HepG2 (cell line): ENCODE data around the gene GC. TPM values are rescaled to one million over a fixed set of nuclear protein-coding genes. Genes with fewer than 3 reads are reported as not detected.
A peak's percentile ranks its signal among the peaks of the same experiment; 100 is the strongest.

Source experiments
- CEBPB ChIP-seq: IDR thresholded peaks from 2 replicates; pipeline ENCODE4 v1.6.1; 2011; ENCODE audit warnings: low read depth, low read length, improper control_type of control experiment, borderline replicate concordance
- FOXA1 ChIP-seq, 2 experiments: fragments of 450-650 bp in 1 of 2; sonication (generic) in 1 of 2; formaldehyde crosslinking in 1 of 2; IDR thresholded peaks; 2 replicates each; pipeline versions ENCODE4 v1.4.0 to v1.6.1; 2016 to 2020; ENCODE audit warnings: missing genetic modification reagents in 1 of 2
- ONECUT2 ChIP-seq: sonication (generic); formaldehyde crosslinking; IDR thresholded peaks from 2 replicates; pipeline ENCODE4 v1.4.0; 2020; ENCODE audit warnings: missing genetic modification reagents
- PCBP2 ChIP-seq: fragments of 200-400 bp; formaldehyde crosslinking; optimal IDR thresholded peaks from 2 replicates; pipeline ENCODE3; 2018; ENCODE audit warnings: low read length, low read depth; ENCODE audit not compliant: poor library complexity, severe bottlenecking
- ZNF335 ChIP-seq: sonication (generic); formaldehyde crosslinking; IDR thresholded peaks from 2 replicates; pipeline ENCODE4 v1.4.0; 2020; ENCODE audit warnings: missing genetic modification reagents
- polyA plus RNA-seq, 8 experiments: library from polyadenylated mRNA; depleted of rRNA in 3 of 8; stranded (reverse) in 7 of 8; unstranded in 1 of 8; fragments of >200 nt; fragmentation: Illumina TruSeq in 4 of 8; extraction: Trizol in 4 of 8; gene quantifications; 2 replicates each; pipeline versions ENCODE4 v1.2.1 to v1.2.3, GENCODE V29; 2011 to 2016; ENCODE audit warnings: low read depth in 4 of 8, missing spikeins in 1 of 8, mixed read lengths in 1 of 8; ENCODE audit not compliant: insufficient read depth in 1 of 8
- total RNA-seq, 5 experiments: library from RNA; depleted of rRNA; stranded (reverse); fragments of >200 nt; fragmentation: Illumina TruSeq; extraction: Trizol; gene quantifications; 2 replicates each; pipeline ENCODE4 v1.2.3, GENCODE V29; 2016; ENCODE audit warnings: low read depth in 1 of 5
- TF ChIP-seq, protein P1 (sequence below): sonication (generic); formaldehyde crosslinking; IDR thresholded peaks from 2 replicates; pipeline ENCODE4 v1.5.1; 2020; ENCODE audit warnings: missing genetic modification reagents, mild to moderate bottlenecking, borderline replicate concordance
- TF ChIP-seq, protein P2 (sequence below): sonication (generic); formaldehyde crosslinking; IDR thresholded peaks from 2 replicates; pipeline ENCODE4 v1.4.0; 2020; ENCODE audit warnings: missing genetic modification reagents, mild to moderate bottlenecking, borderline replicate concordance
- TF ChIP-seq, protein P3 (sequence below): sonication (generic); formaldehyde crosslinking; IDR thresholded peaks from 2 replicates; pipeline ENCODE4 v1.5.1; 2020; ENCODE audit warnings: missing genetic modification reagents, mild to moderate bottlenecking, borderline replicate concordance
- TF ChIP-seq, protein P4 (sequence below): sonication (generic); formaldehyde crosslinking; IDR thresholded peaks from 2 replicates; pipeline ENCODE4; 2020; ENCODE audit warnings: missing genetic modification reagents, mild to moderate bottlenecking, borderline replicate concordance
- TF ChIP-seq, protein P5 (sequence below): sonication (generic); formaldehyde crosslinking; IDR thresholded peaks from 2 replicates; pipeline ENCODE4 v1.4.0; 2020; ENCODE audit warnings: low read depth, missing genetic modification reagents
- TF ChIP-seq, protein P6 (sequence below): IDR thresholded peaks from 2 replicates; pipeline ENCODE4 v1.6.1; 2012; ENCODE audit warnings: low read depth, low read length, improper control_type of control experiment

The GC gene
- total and polyA plus RNA-seq, 2 of the 13 experiments (the other 11 are each of a cell fraction or from before 2014, with no cell fraction given), result 0.18 to 0.35 TPM

DNA sequence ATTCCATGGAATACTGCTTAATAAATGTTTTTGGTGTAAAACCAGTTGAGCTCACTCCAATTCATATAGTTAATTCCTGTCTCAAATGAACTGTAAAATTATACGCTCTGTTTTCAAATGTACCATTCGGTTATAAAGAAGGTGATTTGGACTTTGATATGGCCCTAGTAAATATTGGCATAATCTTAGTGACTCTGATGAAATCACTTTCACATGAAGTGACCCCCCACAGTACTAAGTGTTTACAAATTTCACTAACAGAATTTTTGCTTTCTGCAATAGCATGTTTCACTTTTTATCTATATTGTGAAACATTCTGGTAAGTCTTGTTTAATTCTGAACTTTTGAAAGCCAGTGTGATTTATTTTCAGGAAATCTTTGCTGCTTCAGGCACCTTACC is 10.9 kb downstream of the GC start (continued):
- TF ChIP-seq, protein P1, sequence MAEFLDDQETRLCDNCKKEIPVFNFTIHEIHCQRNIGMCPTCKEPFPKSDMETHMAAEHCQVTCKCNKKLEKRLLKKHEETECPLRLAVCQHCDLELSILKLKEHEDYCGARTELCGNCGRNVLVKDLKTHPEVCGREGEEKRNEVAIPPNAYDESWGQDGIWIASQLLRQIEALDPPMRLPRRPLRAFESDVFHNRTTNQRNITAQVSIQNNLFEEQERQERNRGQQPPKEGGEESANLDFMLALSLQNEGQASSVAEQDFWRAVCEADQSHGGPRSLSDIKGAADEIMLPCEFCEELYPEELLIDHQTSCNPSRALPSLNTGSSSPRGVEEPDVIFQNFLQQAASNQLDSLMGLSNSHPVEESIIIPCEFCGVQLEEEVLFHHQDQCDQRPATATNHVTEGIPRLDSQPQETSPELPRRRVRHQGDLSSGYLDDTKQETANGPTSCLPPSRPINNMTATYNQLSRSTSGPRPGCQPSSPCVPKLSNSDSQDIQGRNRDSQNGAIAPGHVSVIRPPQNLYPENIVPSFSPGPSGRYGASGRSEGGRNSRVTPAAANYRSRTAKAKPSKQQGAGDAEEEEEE (CRISPR knock-in tag), result no peak
- TF ChIP-seq, protein P2, sequence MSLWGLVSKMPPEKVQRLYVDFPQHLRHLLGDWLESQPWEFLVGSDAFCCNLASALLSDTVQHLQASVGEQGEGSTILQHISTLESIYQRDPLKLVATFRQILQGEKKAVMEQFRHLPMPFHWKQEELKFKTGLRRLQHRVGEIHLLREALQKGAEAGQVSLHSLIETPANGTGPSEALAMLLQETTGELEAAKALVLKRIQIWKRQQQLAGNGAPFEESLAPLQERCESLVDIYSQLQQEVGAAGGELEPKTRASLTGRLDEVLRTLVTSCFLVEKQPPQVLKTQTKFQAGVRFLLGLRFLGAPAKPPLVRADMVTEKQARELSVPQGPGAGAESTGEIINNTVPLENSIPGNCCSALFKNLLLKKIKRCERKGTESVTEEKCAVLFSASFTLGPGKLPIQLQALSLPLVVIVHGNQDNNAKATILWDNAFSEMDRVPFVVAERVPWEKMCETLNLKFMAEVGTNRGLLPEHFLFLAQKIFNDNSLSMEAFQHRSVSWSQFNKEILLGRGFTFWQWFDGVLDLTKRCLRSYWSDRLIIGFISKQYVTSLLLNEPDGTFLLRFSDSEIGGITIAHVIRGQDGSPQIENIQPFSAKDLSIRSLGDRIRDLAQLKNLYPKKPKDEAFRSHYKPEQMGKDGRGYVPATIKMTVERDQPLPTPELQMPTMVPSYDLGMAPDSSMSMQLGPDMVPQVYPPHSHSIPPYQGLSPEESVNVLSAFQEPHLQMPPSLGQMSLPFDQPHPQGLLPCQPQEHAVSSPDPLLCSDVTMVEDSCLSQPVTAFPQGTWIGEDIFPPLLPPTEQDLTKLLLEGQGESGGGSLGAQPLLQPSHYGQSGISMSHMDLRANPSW, result no peak
- TF ChIP-seq, protein P3, sequence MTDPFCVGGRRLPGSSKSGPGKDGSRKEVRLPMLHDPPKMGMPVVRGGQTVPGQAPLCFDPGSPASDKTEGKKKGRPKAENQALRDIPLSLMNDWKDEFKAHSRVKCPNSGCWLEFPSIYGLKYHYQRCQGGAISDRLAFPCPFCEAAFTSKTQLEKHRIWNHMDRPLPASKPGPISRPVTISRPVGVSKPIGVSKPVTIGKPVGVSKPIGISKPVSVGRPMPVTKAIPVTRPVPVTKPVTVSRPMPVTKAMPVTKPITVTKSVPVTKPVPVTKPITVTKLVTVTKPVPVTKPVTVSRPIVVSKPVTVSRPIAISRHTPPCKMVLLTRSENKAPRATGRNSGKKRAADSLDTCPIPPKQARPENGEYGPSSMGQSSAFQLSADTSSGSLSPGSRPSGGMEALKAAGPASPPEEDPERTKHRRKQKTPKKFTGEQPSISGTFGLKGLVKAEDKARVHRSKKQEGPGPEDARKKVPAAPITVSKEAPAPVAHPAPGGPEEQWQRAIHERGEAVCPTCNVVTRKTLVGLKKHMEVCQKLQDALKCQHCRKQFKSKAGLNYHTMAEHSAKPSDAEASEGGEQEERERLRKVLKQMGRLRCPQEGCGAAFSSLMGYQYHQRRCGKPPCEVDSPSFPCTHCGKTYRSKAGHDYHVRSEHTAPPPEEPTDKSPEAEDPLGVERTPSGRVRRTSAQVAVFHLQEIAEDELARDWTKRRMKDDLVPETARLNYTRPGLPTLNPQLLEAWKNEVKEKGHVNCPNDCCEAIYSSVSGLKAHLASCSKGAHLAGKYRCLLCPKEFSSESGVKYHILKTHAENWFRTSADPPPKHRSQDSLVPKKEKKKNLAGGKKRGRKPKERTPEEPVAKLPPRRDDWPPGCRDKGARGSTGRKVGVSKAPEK (CRISPR knock-in tag), result no peak
- TF ChIP-seq ONECUT2 (CRISPR knock-in tag) (no peak), CEBPB (peak; percentile 27; the same call in 1 of the 2 replicates), ZNF335 (CRISPR knock-in tag) (no peak), PCBP2 (no peak), FOXA1 (IDR thresholded peaks at IDR 0.05) (no peak), FOXA1 (CRISPR knock-in tag; IDR thresholded peaks at IDR 0.05) (no peak)
- TF ChIP-seq, protein P4, sequence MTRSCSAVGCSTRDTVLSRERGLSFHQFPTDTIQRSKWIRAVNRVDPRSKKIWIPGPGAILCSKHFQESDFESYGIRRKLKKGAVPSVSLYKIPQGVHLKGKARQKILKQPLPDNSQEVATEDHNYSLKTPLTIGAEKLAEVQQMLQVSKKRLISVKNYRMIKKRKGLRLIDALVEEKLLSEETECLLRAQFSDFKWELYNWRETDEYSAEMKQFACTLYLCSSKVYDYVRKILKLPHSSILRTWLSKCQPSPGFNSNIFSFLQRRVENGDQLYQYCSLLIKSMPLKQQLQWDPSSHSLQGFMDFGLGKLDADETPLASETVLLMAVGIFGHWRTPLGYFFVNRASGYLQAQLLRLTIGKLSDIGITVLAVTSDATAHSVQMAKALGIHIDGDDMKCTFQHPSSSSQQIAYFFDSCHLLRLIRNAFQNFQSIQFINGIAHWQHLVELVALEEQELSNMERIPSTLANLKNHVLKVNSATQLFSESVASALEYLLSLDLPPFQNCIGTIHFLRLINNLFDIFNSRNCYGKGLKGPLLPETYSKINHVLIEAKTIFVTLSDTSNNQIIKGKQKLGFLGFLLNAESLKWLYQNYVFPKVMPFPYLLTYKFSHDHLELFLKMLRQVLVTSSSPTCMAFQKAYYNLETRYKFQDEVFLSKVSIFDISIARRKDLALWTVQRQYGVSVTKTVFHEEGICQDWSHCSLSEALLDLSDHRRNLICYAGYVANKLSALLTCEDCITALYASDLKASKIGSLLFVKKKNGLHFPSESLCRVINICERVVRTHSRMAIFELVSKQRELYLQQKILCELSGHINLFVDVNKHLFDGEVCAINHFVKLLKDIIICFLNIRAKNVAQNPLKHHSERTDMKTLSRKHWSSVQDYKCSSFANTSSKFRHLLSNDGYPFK (CRISPR knock-in tag), result no peak
- TF ChIP-seq, protein P5, sequence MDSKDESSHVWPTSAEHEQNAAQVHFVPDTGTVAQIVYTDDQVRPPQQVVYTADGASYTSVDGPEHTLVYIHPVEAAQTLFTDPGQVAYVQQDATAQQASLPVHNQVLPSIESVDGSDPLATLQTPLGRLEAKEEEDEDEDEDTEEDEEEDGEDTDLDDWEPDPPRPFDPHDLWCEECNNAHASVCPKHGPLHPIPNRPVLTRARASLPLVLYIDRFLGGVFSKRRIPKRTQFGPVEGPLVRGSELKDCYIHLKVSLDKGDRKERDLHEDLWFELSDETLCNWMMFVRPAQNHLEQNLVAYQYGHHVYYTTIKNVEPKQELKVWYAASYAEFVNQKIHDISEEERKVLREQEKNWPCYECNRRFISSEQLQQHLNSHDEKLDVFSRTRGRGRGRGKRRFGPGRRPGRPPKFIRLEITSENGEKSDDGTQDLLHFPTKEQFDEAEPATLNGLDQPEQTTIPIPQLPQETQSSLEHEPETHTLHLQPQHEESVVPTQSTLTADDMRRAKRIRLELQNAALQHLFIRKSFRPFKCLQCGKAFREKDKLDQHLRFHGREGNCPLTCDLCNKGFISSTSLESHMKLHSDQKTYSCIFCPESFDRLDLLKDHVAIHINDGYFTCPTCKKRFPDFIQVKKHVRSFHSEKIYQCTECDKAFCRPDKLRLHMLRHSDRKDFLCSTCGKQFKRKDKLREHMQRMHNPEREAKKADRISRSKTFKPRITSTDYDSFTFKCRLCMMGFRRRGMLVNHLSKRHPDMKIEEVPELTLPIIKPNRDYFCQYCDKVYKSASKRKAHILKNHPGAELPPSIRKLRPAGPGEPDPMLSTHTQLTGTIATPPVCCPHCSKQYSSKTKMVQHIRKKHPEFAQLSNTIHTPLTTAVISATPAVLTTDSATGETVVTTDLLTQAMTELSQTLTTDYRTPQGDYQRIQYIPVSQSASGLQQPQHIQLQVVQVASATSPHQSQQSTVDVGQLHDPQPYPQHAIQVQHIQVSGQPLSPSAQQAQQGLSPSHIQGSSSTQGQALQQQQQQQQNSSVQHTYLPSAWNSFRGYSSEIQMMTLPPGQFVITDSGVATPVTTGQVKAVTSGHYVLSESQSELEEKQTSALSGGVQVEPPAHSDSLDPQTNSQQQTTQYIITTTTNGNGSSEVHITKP (CRISPR knock-in tag), result no peak
- TF ChIP-seq, protein P6, sequence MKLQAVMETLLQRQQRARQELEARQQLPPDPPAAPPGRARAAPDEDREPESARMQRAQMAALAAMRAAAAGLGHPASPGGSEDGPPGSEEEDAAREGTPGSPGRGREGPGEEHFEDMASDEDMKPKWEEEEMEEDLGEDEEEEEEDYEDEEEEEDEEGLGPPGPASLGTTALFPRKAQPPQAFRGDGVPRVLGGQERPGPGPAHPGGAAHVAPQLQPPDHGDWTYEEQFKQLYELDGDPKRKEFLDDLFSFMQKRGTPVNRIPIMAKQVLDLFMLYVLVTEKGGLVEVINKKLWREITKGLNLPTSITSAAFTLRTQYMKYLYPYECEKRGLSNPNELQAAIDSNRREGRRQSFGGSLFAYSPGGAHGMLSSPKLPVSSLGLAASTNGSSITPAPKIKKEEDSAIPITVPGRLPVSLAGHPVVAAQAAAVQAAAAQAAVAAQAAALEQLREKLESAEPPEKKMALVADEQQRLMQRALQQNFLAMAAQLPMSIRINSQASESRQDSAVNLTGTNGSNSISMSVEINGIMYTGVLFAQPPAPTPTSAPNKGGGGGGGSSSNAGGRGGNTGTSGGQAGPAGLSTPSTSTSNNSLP, result peak; percentile 62; the same call in 1 of the 2 replicates
